A673 (cell line): ENCODE measurements around the gene KRR1. TPM values are rescaled to one million over a fixed set of nuclear protein-coding genes. Genes with fewer than 3 reads are reported as not detected.

Experiments
- BruUV-seq: library from RNA; stranded (reverse); fragments of 400-500 nt; replicated peaks from 2 replicates; lab custom pipeline; 2021; lab: Mats Ljungman, UMichigan
- CTCF ChIA-PET: fragments of 300-600 bp; sonication (Branson Sonifier 250); formaldehyde crosslinking; loops from one replicate; lab custom pipeline; 2022; ENCODE audit warnings: antibody characterized with exemption; lab: Charles Lee
- POLR2A ChIA-PET: fragments of 300-600 bp; sonication (Branson Sonifier 250); formaldehyde crosslinking; loops from one replicate; lab custom pipeline; 2022; ENCODE audit warnings: antibody characterized with exemption; ENCODE audit not compliant: low non-redundant PET; lab: Charles Lee
- DNase-seq: peaks from one replicate; pipeline ENCODE4 v3.0.0-alpha.2; 2015; ENCODE audit warnings: low spot score
- H3K27ac ChIP-seq: fragments of 200-600 bp; sonication (generic); 2 replicates; pipeline ENCODE4 v1.5.1; 2016; ENCODE audit warnings: mixed run types, low read depth, mild to moderate bottlenecking, mixed read lengths, antibody characterized with exemption, low read length; ENCODE audit not compliant: poor library complexity, severe bottlenecking
- H3K27me3 ChIP-seq: fragments of 200-600 bp; sonication (generic); replicated peaks from 2 replicates; pipeline ENCODE4 v1.6.1; 2017; ENCODE audit warnings: mixed run types, low read depth, mild to moderate bottlenecking, mixed read lengths, antibody characterized with exemption, low read length; ENCODE audit not compliant: insufficient read depth, poor library complexity
- H3K36me3 ChIP-seq: fragments of 200-600 bp; sonication (generic); 2 replicates; pipeline ENCODE4 v1.6.1; 2016; ENCODE audit warnings: mixed run types, mild to moderate bottlenecking, mixed read lengths, antibody characterized with exemption, low read length; ENCODE audit not compliant: insufficient read depth, poor library complexity, severe bottlenecking
- H3K4me1 ChIP-seq: fragments of 200-600 bp; sonication (generic); 2 replicates; pipeline ENCODE4 v1.6.1; 2017; ENCODE audit warnings: mixed run types, mild to moderate bottlenecking, mixed read lengths, antibody characterized with exemption, low read length; ENCODE audit not compliant: insufficient read depth, poor library complexity, severe bottlenecking
- H3K4me3 ChIP-seq: fragments of 200-600 bp; sonication (generic); 2 replicates; pipeline ENCODE4 v1.5.1; 2016; ENCODE audit warnings: low read depth, mixed run types, mild to moderate bottlenecking, mixed read lengths, low read length; ENCODE audit not compliant: poor library complexity, severe bottlenecking
- H3K9me3 ChIP-seq: fragments of 200-600 bp; sonication (generic); 2 replicates; pipeline ENCODE4 v1.6.1; 2016; ENCODE audit warnings: mixed run types, low read depth, mild to moderate bottlenecking, mixed read lengths, antibody characterized with exemption, low read length; ENCODE audit not compliant: poor library complexity, severe bottlenecking
- EZH2 ChIP-seq: fragments of 200-600 bp; sonication (generic); IDR thresholded peaks from 2 replicates; pipeline ENCODE4 v1.6.1; 2017; ENCODE audit warnings: borderline replicate concordance, low read depth, mild to moderate bottlenecking, mixed read lengths, antibody characterized with exemption, low read length; ENCODE audit not compliant: poor library complexity, severe bottlenecking
- intact Hi-C: fragments of 100-400 bp; cut with micrococcal nuclease; formaldehyde crosslinking; loops from one replicate; pipeline ENCODE4 v1.10.0; 2022; ENCODE audit not compliant: unreplicated experiment
- total RNA-seq: library from RNA; stranded (reverse); gene quantifications from 2 replicates; pipeline ENCODE4 v1.2.3, GENCODE V29; 2021
- TF ChIP-seq, protein P1 (sequence below): fragments of 300-800, 200-600 bp; sonication (generic); conservative IDR thresholded peaks from 2 replicates; pipeline ENCODE4 v1.5.1; 2017; ENCODE audit warnings: low read depth, mild to moderate bottlenecking, antibody characterized with exemption, low read length, moderate library complexity, mixed read lengths

The KRR1 gene
- total RNA-seq, 1 experiment from 2014 or later, result 85.9 TPM

GRCh38 chr12:75481774-75482173 is 29.6 kb downstream of the KRR1 start:
- ChIA-PET POLR2A (no interaction called here), CTCF (no interaction called here)
- TF ChIP-seq, protein P1, sequence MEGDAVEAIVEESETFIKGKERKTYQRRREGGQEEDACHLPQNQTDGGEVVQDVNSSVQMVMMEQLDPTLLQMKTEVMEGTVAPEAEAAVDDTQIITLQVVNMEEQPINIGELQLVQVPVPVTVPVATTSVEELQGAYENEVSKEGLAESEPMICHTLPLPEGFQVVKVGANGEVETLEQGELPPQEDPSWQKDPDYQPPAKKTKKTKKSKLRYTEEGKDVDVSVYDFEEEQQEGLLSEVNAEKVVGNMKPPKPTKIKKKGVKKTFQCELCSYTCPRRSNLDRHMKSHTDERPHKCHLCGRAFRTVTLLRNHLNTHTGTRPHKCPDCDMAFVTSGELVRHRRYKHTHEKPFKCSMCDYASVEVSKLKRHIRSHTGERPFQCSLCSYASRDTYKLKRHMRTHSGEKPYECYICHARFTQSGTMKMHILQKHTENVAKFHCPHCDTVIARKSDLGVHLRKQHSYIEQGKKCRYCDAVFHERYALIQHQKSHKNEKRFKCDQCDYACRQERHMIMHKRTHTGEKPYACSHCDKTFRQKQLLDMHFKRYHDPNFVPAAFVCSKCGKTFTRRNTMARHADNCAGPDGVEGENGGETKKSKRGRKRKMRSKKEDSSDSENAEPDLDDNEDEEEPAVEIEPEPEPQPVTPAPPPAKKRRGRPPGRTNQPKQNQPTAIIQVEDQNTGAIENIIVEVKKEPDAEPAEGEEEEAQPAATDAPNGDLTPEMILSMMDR, result no peak
- no peak for TF ChIP-seq EZH2
- Histone ChIP-seq H3K36me3 (no peaks in the 10 kb centered on the region), H3K4me1 (peaks cover 28% of the 10 kb centered on the region), H3K4me3 (peak overlapping the region; percentile 28), H3K27me3 (no peaks in the 10 kb centered on the region), H3K9me3 (no peaks in the 10 kb centered on the region), H3K27ac (peak overlapping the region; percentile 65)
- no TSS peak for BruUV-seq
- no peak for DNase-seq
- intact Hi-C loops, result loop anchor here (5.0 to 10.0 kb wide), 3 partner anchors 89 to 797 kb away; partner anchors contain the start of genes CAPS2, GLIPR1L1 and GLIPR1L2

GRCh38 chr12:75481013-75481705 is 30.2 kb downstream of the KRR1 start:
- Histone ChIP-seq H3K4me1 (peaks cover 27% of the 10 kb centered on the region), H3K27ac (peak overlapping the region; percentile 65), H3K36me3 (no peaks in the 10 kb centered on the region), H3K4me3 (peak overlapping the region; percentile 28), H3K27me3 (no peaks in the 10 kb centered on the region), H3K9me3 (no peaks in the 10 kb centered on the region)
- TF ChIP-seq EZH2, result no peak
- TF ChIP-seq, protein P1, result no peak
- no peak for DNase-seq
- intact Hi-C loops, result loop anchor here (5.0 to 10.0 kb wide), 3 partner anchors 89 to 796 kb away; partner anchors contain the start of genes CAPS2, GLIPR1L1 and GLIPR1L2
- ChIA-PET POLR2A (no interaction called here), CTCF (interaction anchor here (2.3 kb wide), 1 partner anchor 90 kb away, joined by 7 read pairs; the partner anchor contains the start of gene GLIPR1L2)
- TSS peak; percentile 80 for BruUV-seq

DNA sequence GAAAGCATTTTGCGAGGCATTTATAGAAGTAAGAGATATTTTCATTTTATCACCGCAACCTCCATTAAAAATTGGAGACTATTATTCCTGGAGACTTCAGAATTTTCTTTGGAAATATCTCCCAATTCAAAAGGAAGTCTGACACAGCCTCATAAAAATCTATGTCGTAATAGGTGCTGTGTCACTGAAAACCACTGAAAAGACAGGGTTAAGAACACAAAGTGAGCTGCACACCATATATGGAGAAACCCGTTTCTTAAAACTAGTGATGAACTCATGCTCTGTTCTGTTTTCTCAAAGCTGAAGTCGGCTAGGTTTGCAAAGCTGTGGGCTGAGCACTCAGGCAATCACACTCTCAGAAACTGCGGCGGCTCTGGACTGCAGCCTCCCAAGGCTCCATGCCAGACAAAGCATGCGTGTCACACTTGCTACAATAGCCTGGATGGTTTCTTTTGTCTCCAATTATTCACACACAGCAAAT is 30.9 kb downstream of the KRR1 start, which contains the start of gene GLIPR1:
Gene GLIPR1 (plus strand): TSS at position 287 of the 481 bp plus-strand sequence. CDS start 126 bp downstream, at position 413.
- POLR2A ChIA-PET, result no interaction called here
- intact Hi-C loops, result loop anchor here (5.0 to 10.0 kb wide), 3 partner anchors 88 to 796 kb away; partner anchors contain the start of genes CAPS2, GLIPR1L1 and GLIPR1L2
- BruUV-seq, result no TSS peak
- TF ChIP-seq, protein P1, result no peak
- no peak for TF ChIP-seq EZH2
- H3K27me3 ChIP-seq, result no peaks in the 10 kb centered on the region
- peak; percentile 84 for DNase-seq
- H3K4me3 ChIP-seq, result peak within 1 kb of the TSS; percentile 28
- CTCF ChIA-PET, result interaction anchor here (2.3 kb wide), 1 partner anchor 89 kb away, joined by 7 read pairs; the partner anchor contains the start of gene GLIPR1L2
- peak within 1 kb of the TSS; percentile 65 for H3K27ac ChIP-seq
- peaks cover 27% of the 10 kb centered on the region for H3K4me1 ChIP-seq
- no peaks in the 10 kb centered on the region for H3K9me3 ChIP-seq
- H3K36me3 ChIP-seq, result no peaks in the 10 kb centered on the region
